Raji (cell line): ENCODE measurements around the gene SIN3A.

ENCODE experiments used
- POLR2A ChIP-seq: IDR thresholded peaks from 2 replicates; pipeline ENCODE4 v1.6.1; 2011; ENCODE audit warnings: low read depth, low read length, control low read depth; ENCODE audit not compliant: insufficient read depth

The SIN3A gene

GRCh38 chr15:75362642-75363249 lies 88.7 kb downstream of the SIN3A start:
- no peak for TF ChIP-seq POLR2A

- no peak for TF ChIP-seq POLR2A
Measured at GRCh38 chr15:75361989-75362641, 89.4 kb downstream of the SIN3A start.

GRCh38 chr15:75361361-75361988 lies 90.0 kb downstream of the SIN3A start:
- TF ChIP-seq POLR2A, result no peak

GRCh38 chr15:75360856-75361255 lies 90.6 kb downstream of the SIN3A start:
- no peak for TF ChIP-seq POLR2A

GRCh38 chr15:75360391-75360790 lies 91.1 kb downstream of the SIN3A start:
- TF ChIP-seq POLR2A, result no peak

GRCh38 chr15:75359537-75360250 lies 91.8 kb downstream of the SIN3A start:
- TF ChIP-seq POLR2A, result no peak

- no peak for TF ChIP-seq POLR2A
Measured at GRCh38 chr15:75358771-75359536, 92.5 kb downstream of the SIN3A start.

- no peak for TF ChIP-seq POLR2A
Measured at GRCh38 chr15:75357976-75358673, 93.4 kb downstream of the SIN3A start.

- no peak for TF ChIP-seq POLR2A
Measured at GRCh38 chr15:75356517-75356916, 95.0 kb downstream of the SIN3A start.

- TF ChIP-seq POLR2A, result no peak
Measured at GRCh38 chr15:75356006-75356405, 95.5 kb downstream of the SIN3A start.

GRCh38 chr15:75355369-75355768 lies 96.1 kb downstream of the SIN3A start:
- no peak for TF ChIP-seq POLR2A

GRCh38 chr15:75354454-75354853 lies 97.0 kb downstream of the SIN3A start:
- TF ChIP-seq POLR2A, result no peak

- no peak for TF ChIP-seq POLR2A
Measured at GRCh38 chr15:75353604-75354003, 97.9 kb downstream of the SIN3A start.
